B cell (primary cell): ENCODE data around the gene LYST. TPM values are rescaled to one million over a fixed set of nuclear protein-coding genes. Genes with fewer than 3 reads are reported as not detected.
A peak's percentile ranks its signal among the peaks of the same experiment; 100 is the strongest.

Experiments
- ATAC-seq: fragments of 200-7000 bp; cut with Tn5 transposase; one replicate; pipeline ENCODE4 v1.10.0; 2021; ENCODE audit warnings: low read depth, mild to moderate bottlenecking, moderate number of reproducible peaks, moderate library complexity
- CTCF ChIA-PET: fragments of 350-600 bp; sonication (Branson Sonifier 250); formaldehyde crosslinking; loops from one replicate; lab custom pipeline; 2021; ENCODE audit warnings: antibody characterized with exemption, inconsistent platforms; lab: Charles Lee
- POLR2A ChIA-PET: fragments of 350-600 bp; sonication (Branson Sonifier 250); formaldehyde crosslinking; loops from one replicate; lab custom pipeline; 2021; ENCODE audit warnings: antibody characterized with exemption; lab: Charles Lee
- DNase-seq: peaks from one replicate; pipeline ENCODE4 v3.0.0; 2013
- H2AFZ ChIP-seq: 2 replicates; pipeline ENCODE4 v1.6.1; 2012; ENCODE audit warnings: mild to moderate bottlenecking, low read depth, low read length; ENCODE audit not compliant: insufficient read depth, poor library complexity, severe bottlenecking
- H3K27ac ChIP-seq, 2 donors: 1 replicate in 1 of 2; 2 replicates in 1 of 2; pipeline ENCODE4 v1.5.1; 2012 to 2013; ENCODE audit warnings: low read length in 2 of 2, mild to moderate bottlenecking in 2 of 2, moderate library complexity in 1 of 2
- H3K27me3 ChIP-seq, 4 experiments: fragments of 200-600 bp in 1 of 4; sonication (generic) in 1 of 4; replicated peaks in 1 of 4; 1 replicate in 2 of 4; 2 replicates in 2 of 4; pipeline versions ENCODE4 v1.6.1 to v1.7.0; 2013 to 2016; ENCODE audit warnings: low read length in 3 of 4, mild to moderate bottlenecking in 2 of 4, mixed read lengths in 1 of 4, moderate library complexity in 1 of 4; ENCODE audit not compliant: insufficient read depth in 4 of 4, control insufficient read depth in 3 of 4; ENCODE audit errors: control extremely low read depth in 1 of 4
- H3K36me3 ChIP-seq, 2 experiments: replicated peaks in 1 of 2; 1 replicate in 1 of 2; 2 replicates in 1 of 2; pipeline versions ENCODE4 v1.6.1 to v1.7.1; 2013; ENCODE audit warnings: low read length in 1 of 2; ENCODE audit not compliant: insufficient read depth in 2 of 2, control insufficient read depth in 1 of 2; ENCODE audit errors: control extremely low read depth in 1 of 2, extremely low read depth in 1 of 2
- H3K4me1 ChIP-seq, 2 donors: fragments of 200-600 bp in 1 of 2; sonication (generic) in 1 of 2; 1 replicate in 1 of 2; 2 replicates in 1 of 2; pipeline versions ENCODE4 v1.5.1 to v1.6.1; 2013 to 2017; ENCODE audit warnings: low read length in 2 of 2; ENCODE audit not compliant: control insufficient read depth in 2 of 2, insufficient read depth in 2 of 2
- H3K4me2 ChIP-seq: replicated peaks from 2 replicates; pipeline ENCODE3; 2012; ENCODE audit warnings: mild to moderate bottlenecking, low read depth, low read length; ENCODE audit not compliant: poor library complexity, severe bottlenecking
- H3K4me3 ChIP-seq, 5 experiments: fragments of 200-600 bp in 1 of 5; sonication (generic) in 1 of 5; 1 replicate in 3 of 5; 2 replicates in 2 of 5; pipeline versions ENCODE4 v1.5.1 to v1.7.0; 2011 to 2016; ENCODE audit warnings: low read length in 4 of 5, mild to moderate bottlenecking in 4 of 5, low read depth in 2 of 5, control low read depth in 1 of 5, moderate library complexity in 1 of 5; ENCODE audit not compliant: insufficient read depth in 1 of 5; ENCODE audit errors: control extremely low read depth in 1 of 5, extremely low read depth in 1 of 5
- H3K79me2 ChIP-seq: fragments of 200-600 bp; sonication (generic); one replicate; pipeline ENCODE4 v1.6.0; 2016; ENCODE audit warnings: low read length; ENCODE audit not compliant: control insufficient read depth, insufficient read depth
- H3K9ac ChIP-seq: fragments of 200-600 bp; sonication (generic); 2 replicates; pipeline ENCODE4 v1.6.1; 2017; ENCODE audit warnings: mild to moderate bottlenecking, low read length, moderate library complexity
- H3K9me3 ChIP-seq, 3 donors: one replicate each; pipeline versions ENCODE4 v1.6.1 to v1.7.1; 2013; ENCODE audit warnings: low read length in 2 of 3; ENCODE audit not compliant: control insufficient read depth in 2 of 3, insufficient read depth in 1 of 3; ENCODE audit errors: control extremely low read depth in 1 of 3
- H4K20me1 ChIP-seq: 2 replicates; pipeline ENCODE4 v1.6.0; 2012; ENCODE audit warnings: mild to moderate bottlenecking, low read length; ENCODE audit not compliant: insufficient read depth, control insufficient read depth, poor library complexity, severe bottlenecking
- H3K27ac Mint-ChIP-seq: one replicate; pipeline ENCODE4 v1.8.0; 2021; ENCODE audit warnings: mixed read lengths
- H3K27me3 Mint-ChIP-seq: one replicate; pipeline ENCODE4 v1.8.0; 2021; ENCODE audit warnings: mixed read lengths
- H3K4me1 Mint-ChIP-seq: one replicate; pipeline ENCODE4 v1.8.0; 2021; ENCODE audit warnings: mixed read lengths
- H3K4me3 Mint-ChIP-seq: one replicate; pipeline ENCODE4 v1.8.0; 2021; ENCODE audit warnings: mixed read lengths
- H3K9me3 Mint-ChIP-seq: one replicate; pipeline ENCODE4 v1.8.0; 2022; ENCODE audit warnings: mixed read lengths; ENCODE audit not compliant: insufficient read depth
- EZH2 ChIP-seq: IDR thresholded peaks from 2 replicates; pipeline ENCODE4 v1.6.1; 2012; ENCODE audit warnings: borderline replicate concordance, low read depth, mild to moderate bottlenecking, moderate library complexity, low read length; ENCODE audit not compliant: insufficient read depth, poor library complexity, severe bottlenecking
- WGBS: methylation state at CpG from one replicate; pipeline ENCODE4 v1.1.5; 2013; ENCODE audit warnings: missing lambda C conversion rate; ENCODE audit not compliant: insufficient coverage; 5-methylcytosine and 5-hydroxymethylcytosine counted together
- intact Hi-C: fragments of 100-400 bp; cut with micrococcal nuclease; formaldehyde crosslinking; loops from one replicate; pipeline ENCODE4 v1.10.0; 2022
- polyA plus RNA-seq: library from polyadenylated mRNA; depleted of rRNA; stranded (reverse); fragments of >200 nt; gene quantifications from 2 replicates; pipeline ENCODE4 v1.2.3, GENCODE V29; 2012
- total RNA-seq, 2 donors: library from RNA; stranded (reverse); fragments of 120-200 nt in 1 of 2; gene quantifications; 1 replicate in 1 of 2; 2 replicates in 1 of 2; pipeline versions ENCODE4 v1.2.3 to v1.2.4, GENCODE V29; 2013 to 2022
- TF ChIP-seq, protein P1 (sequence below): fragments of 200-600 bp; IDR thresholded peaks from one replicate; pipeline ENCODE4 v1.8.0; 2022; ENCODE audit warnings: antibody characterized with exemption, mild to moderate bottlenecking

LYST gene
- total and polyA plus RNA-seq, 2 donors (not counting 1 experiment from before 2014, with no cell fraction given), result 50.4 to 120 TPM

DNA sequence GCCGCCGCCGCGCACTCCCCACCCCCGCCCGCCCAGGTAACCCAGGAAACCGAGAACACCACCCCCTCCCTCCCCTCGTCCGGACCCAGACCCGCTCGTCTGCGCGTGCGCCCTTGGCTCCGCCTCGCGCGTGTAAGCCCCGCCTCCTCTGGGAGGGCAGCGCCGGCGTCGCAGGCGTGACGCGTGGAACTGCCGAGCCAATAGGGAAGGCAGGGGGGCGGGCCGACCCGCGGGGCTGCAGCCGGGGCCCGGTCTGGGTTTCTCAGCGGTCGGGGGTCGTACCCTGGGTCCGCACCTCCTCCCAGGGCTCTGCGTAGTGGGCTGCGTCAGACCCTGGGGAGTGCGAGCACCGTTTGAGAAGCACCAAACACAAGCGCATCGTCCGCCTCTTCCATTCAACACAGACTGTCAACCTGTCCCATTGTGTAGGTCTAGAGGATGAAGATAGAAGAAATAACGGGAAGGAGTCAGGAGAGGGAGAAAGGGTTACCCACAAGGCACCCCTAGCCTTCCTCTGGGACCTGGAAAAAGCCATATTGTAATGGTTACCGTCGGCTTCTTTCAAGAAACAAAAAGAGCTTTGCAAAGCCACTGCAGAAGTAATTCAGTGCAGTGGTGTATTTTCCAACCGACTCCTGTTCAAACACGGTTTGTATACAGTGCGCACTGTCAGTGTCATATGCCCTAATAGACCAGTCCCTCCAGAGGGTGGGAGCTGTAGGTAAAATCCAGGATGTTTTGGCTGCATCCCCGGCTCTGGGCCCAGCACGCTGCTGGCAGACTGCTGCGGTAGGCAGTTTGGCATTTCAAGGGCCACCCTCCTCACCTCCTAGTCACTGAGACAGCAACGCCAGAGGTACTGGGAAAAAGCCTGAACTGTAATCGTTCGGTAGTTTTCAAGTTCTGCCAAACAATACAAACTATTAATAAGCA is 473 bp upstream of the LYST start:
- Mint-ChIP-seq H3K4me3 (peak overlapping the region; percentile 91), H3K27me3 (no peaks in the 10 kb centered on the region), H3K4me1 (peaks cover 50% of the 10 kb centered on the region), H3K27ac (peak overlapping the region; percentile 94), H3K9me3 (no peaks in the 10 kb centered on the region)
- CTCF ChIA-PET, result interaction anchor here (1.3 to 7.8 kb wide), 10 partner anchors 7 to 105 kb away, joined by 4 to 85 read pairs (median 8); no protein-coding TSS in a partner anchor
- under 1% methylated on average over 43 of the region's 56 CpGs for WGBS
- DNase-seq (peak; percentile 98), ATAC-seq (peak; percentile 74)
- no peaks in the 10 kb centered on the region for H3K36me3 ChIP-seq
- no peaks in the 10 kb centered on the region for H3K9me3 ChIP-seq
- peak overlapping the region; percentile 6 for H2AFZ ChIP-seq
- H3K27me3 ChIP-seq, result no peaks in the 10 kb centered on the region
- POLR2A ChIA-PET, result interaction anchor here (0.6 to 2.5 kb wide), 8 partner anchors 9 to 104 kb away, joined by 3 to 11 read pairs (median 6); no protein-coding TSS in a partner anchor
- intact Hi-C loops, result loop anchor here (1.0 to 5.0 kb wide), 13 partner anchors 13 to 930 kb away; partner anchors contain the start of genes ARID4B, B3GALNT2, ERO1B and GGPS1
- peak overlapping the region; percentile 62 to 97 (median 93) for H3K4me3 ChIP-seq
- H3K27ac ChIP-seq, result peak overlapping the region; percentile 94 to 99
- peak overlapping the region; percentile 100 for H3K9ac ChIP-seq
- peak overlapping the region; percentile 87 for H3K4me2 ChIP-seq
- peaks cover 5% of the 10 kb centered on the region for H4K20me1 ChIP-seq
- peaks cover 45% of the 10 kb centered on the region for H3K79me2 ChIP-seq
- peaks cover 38 to 42% of the 10 kb centered on the region in 2 donors for H3K4me1 ChIP-seq
- TF ChIP-seq, protein P1, sequence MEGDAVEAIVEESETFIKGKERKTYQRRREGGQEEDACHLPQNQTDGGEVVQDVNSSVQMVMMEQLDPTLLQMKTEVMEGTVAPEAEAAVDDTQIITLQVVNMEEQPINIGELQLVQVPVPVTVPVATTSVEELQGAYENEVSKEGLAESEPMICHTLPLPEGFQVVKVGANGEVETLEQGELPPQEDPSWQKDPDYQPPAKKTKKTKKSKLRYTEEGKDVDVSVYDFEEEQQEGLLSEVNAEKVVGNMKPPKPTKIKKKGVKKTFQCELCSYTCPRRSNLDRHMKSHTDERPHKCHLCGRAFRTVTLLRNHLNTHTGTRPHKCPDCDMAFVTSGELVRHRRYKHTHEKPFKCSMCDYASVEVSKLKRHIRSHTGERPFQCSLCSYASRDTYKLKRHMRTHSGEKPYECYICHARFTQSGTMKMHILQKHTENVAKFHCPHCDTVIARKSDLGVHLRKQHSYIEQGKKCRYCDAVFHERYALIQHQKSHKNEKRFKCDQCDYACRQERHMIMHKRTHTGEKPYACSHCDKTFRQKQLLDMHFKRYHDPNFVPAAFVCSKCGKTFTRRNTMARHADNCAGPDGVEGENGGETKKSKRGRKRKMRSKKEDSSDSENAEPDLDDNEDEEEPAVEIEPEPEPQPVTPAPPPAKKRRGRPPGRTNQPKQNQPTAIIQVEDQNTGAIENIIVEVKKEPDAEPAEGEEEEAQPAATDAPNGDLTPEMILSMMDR, result no peak
- no peak for TF ChIP-seq EZH2
